T-cell (primary cell): ENCODE data around the gene OSBPL3. TPM values are rescaled to one million over a fixed set of nuclear protein-coding genes. Genes with fewer than 3 reads are reported as not detected.

Source experiments
- ATAC-seq, 4 experiments: fragments of 200-7000 bp in 3 of 4; fragments of 150-1000 bp in 1 of 4; cut with Tn5 transposase; replicated peaks in 1 of 4; 1 replicate in 3 of 4; 2 replicates in 1 of 4; pipeline ENCODE4 v1.10.0; 2021; ENCODE audit warnings: moderate library complexity in 3 of 4, mild to moderate bottlenecking in 2 of 4, moderate number of reproducible peaks in 1 of 4
- CTCF ChIA-PET, 2 donors: fragments of 300-600 bp; sonication (Branson Sonifier 250); formaldehyde crosslinking; loops; one replicate each; lab custom pipeline; 2022; ENCODE audit warnings: antibody characterized with exemption in 2 of 2; lab: Charles Lee
- POLR2A ChIA-PET, 2 donors: fragments of 300-600 bp; sonication (Branson Sonifier 250); formaldehyde crosslinking; loops; one replicate each; lab custom pipeline; 2022; ENCODE audit warnings: antibody characterized with exemption in 2 of 2; lab: Charles Lee
- DNase-seq, 35 experiments: peaks; one replicate each; pipeline versions ENCODE4 v3.0.0 to v3.0.0-alpha.2; 2013 to 2023
- H3K27ac ChIP-seq: one replicate; pipeline ENCODE4 v1.5.1; 2013; ENCODE audit warnings: low read length
- H3K27me3 ChIP-seq, 2 experiments: replicated peaks in 1 of 2; 1 replicate in 1 of 2; 2 replicates in 1 of 2; pipeline versions ENCODE4 v1.6.1 to v1.7.0; 2013; ENCODE audit warnings: low read length in 1 of 2, mixed read lengths in 1 of 2; ENCODE audit not compliant: control insufficient read depth in 2 of 2, insufficient read depth in 2 of 2; ENCODE audit errors: extremely low read depth in 1 of 2
- H3K36me3 ChIP-seq, 2 donors: 1 replicate in 1 of 2; 2 replicates in 1 of 2; pipeline versions ENCODE4 v1.6.1 to v1.7.0; 2013; ENCODE audit warnings: low read length in 1 of 2; ENCODE audit not compliant: control insufficient read depth in 2 of 2, insufficient read depth in 1 of 2; ENCODE audit errors: extremely low read depth in 1 of 2
- H3K4me1 ChIP-seq, 2 experiments: 1 replicate in 1 of 2; 2 replicates in 1 of 2; pipeline versions ENCODE4 v1.6.1 to v1.7.0; 2013; ENCODE audit warnings: low read length in 2 of 2, mixed read lengths in 1 of 2; ENCODE audit not compliant: insufficient read depth in 2 of 2, control insufficient read depth in 1 of 2; ENCODE audit errors: extremely low read depth in 1 of 2
- H3K4me3 ChIP-seq, 2 donors: 1 replicate in 1 of 2; 2 replicates in 1 of 2; pipeline versions ENCODE4 v1.5.1 to v1.7.0; 2013; ENCODE audit warnings: mild to moderate bottlenecking in 2 of 2, low read length in 1 of 2, moderate library complexity in 1 of 2; ENCODE audit not compliant: control insufficient read depth in 1 of 2; ENCODE audit errors: extremely low read depth in 1 of 2
- H3K9me3 ChIP-seq: 2 replicates; pipeline ENCODE4 v1.7.0; 2013
- H3K27ac Mint-ChIP-seq, 2 donors: one replicate each; pipeline ENCODE4 v1.8.0; 2020 to 2021; ENCODE audit warnings: mild to moderate bottlenecking in 2 of 2, mixed read lengths in 2 of 2
- H3K27me3 Mint-ChIP-seq, 2 donors: one replicate each; pipeline ENCODE4 v1.8.0; 2021 to 2022; ENCODE audit warnings: mixed read lengths in 2 of 2
- H3K36me3 Mint-ChIP-seq: one replicate; pipeline ENCODE4 v1.8.0; 2021; ENCODE audit warnings: mixed read lengths
- H3K4me1 Mint-ChIP-seq, 3 donors: one replicate each; pipeline ENCODE4 v1.8.0; 2020 to 2022; ENCODE audit warnings: mixed read lengths in 3 of 3, mild to moderate bottlenecking in 1 of 3
- H3K4me3 Mint-ChIP-seq, 3 donors: one replicate each; pipeline ENCODE4 v1.8.0; 2020 to 2022; ENCODE audit warnings: mild to moderate bottlenecking in 3 of 3, mixed read lengths in 3 of 3, moderate library complexity in 3 of 3
- H3K9me3 Mint-ChIP-seq, 3 donors: one replicate each; pipeline ENCODE4 v1.8.0; 2020 to 2022; ENCODE audit warnings: mixed read lengths in 3 of 3
- WGBS: methylation state at CpG from one replicate; pipeline ENCODE4 v1.1.5; 2013; ENCODE audit warnings: missing lambda C conversion rate; ENCODE audit not compliant: insufficient coverage; 5-methylcytosine and 5-hydroxymethylcytosine counted together
- total RNA-seq, 35 experiments: library from RNA in 6 of 35; stranded (reverse) in 6 of 35; fragments of 120-200 nt in 1 of 35; gene quantifications; one replicate each; pipeline versions ENCODE4 v1.2.1 to v1.2.4 and lab custom pipeline; 2013 to 2026

OSBPL3 gene
- total RNA-seq, 5 donors from 2014 or later (not counting 1 experiment from before 2014, with no cell fraction given) = 30.2 to 62.7 (median 54.7) TPM

GRCh38 chr7:24781106-24781505 lies 198.9 kb downstream of the OSBPL3 start:
- Mint-ChIP-seq H3K9me3 (peaks cover 0 to 15% (median 4%) of the 10 kb centered on the region in 3 donors), H3K4me1 (no peaks in the 10 kb centered on the region), H3K36me3 (peaks cover 14% of the 10 kb centered on the region), H3K27ac (no peak overlapping the region), H3K4me3 (no peak overlapping the region), H3K27me3 (no peaks in the 10 kb centered on the region)
- H3K4me3 ChIP-seq = no peak overlapping the region
- H3K4me1 ChIP-seq = no peaks in the 10 kb centered on the region
- ATAC-seq (no peak), DNase-seq (no peak)
- ChIA-PET CTCF (interaction anchor here in 1 of 2 donors (0.6 kb wide), 1 partner anchor 32 kb away, joined by 9 read pairs; no protein-coding TSS in a partner anchor), POLR2A (no interaction called here)
- H3K9me3 ChIP-seq = no peaks in the 10 kb centered on the region
- no peaks in the 10 kb centered on the region for H3K36me3 ChIP-seq
- WGBS = 83% methylated on average over 1 of the region's 4 CpGs
- H3K27ac ChIP-seq = no peak overlapping the region
- no peaks in the 10 kb centered on the region for H3K27me3 ChIP-seq

- ATAC-seq (no peak), DNase-seq (no peak)
- Histone ChIP-seq H3K27me3 (peaks cover 0 to 2% of the 10 kb centered on the region in 2 experiments), H3K36me3 (no peaks in the 10 kb centered on the region), H3K4me1 (no peaks in the 10 kb centered on the region), H3K27ac (no peak overlapping the region), H3K4me3 (no peak overlapping the region), H3K9me3 (no peaks in the 10 kb centered on the region)
- POLR2A ChIA-PET = no interaction called here
- H3K4me1 Mint-ChIP-seq = no peaks in the 10 kb centered on the region
- CTCF ChIA-PET = no interaction called here
- H3K4me3 Mint-ChIP-seq = no peak overlapping the region
- peaks cover 14% of the 10 kb centered on the region for H3K36me3 Mint-ChIP-seq
- WGBS = 85% methylated on average over 2 of the region's 2 CpGs
- H3K27me3 Mint-ChIP-seq = no peaks in the 10 kb centered on the region
- peaks cover 0 to 15% (median 4%) of the 10 kb centered on the region in 3 donors for H3K9me3 Mint-ChIP-seq
- no peak overlapping the region for H3K27ac Mint-ChIP-seq
Measured at GRCh38 chr7:24779283-24779655, 200.7 kb downstream of the OSBPL3 start.

- H3K36me3 ChIP-seq = no peaks in the 10 kb centered on the region
- Mint-ChIP-seq H3K4me3 (no peak overlapping the region), H3K4me1 (no peaks in the 10 kb centered on the region), H3K27ac (no peak overlapping the region), H3K27me3 (no peaks in the 10 kb centered on the region), H3K36me3 (peaks cover 8% of the 10 kb centered on the region), H3K9me3 (peaks cover 0 to 10% (median 4%) of the 10 kb centered on the region in 3 donors)
- no peak overlapping the region for H3K27ac ChIP-seq
- no peak for DNase-seq
- ChIA-PET POLR2A (no interaction called here), CTCF (no interaction called here)
- 83% methylated on average over 7 of the region's 9 CpGs for WGBS
- H3K4me3 ChIP-seq = no peak overlapping the region
- no peaks in the 10 kb centered on the region for H3K4me1 ChIP-seq
- ATAC-seq = no peak
- H3K27me3 ChIP-seq = peaks cover 0 to 2% of the 10 kb centered on the region in 2 experiments
- H3K9me3 ChIP-seq = no peaks in the 10 kb centered on the region
Measured at GRCh38 chr7:24778543-24779282, 201.3 kb downstream of the OSBPL3 start.

- H3K4me3 ChIP-seq = no peak overlapping the region
- H3K4me1 ChIP-seq = no peaks in the 10 kb centered on the region
- DNase-seq (no peak), ATAC-seq (no peak)
- ChIA-PET POLR2A (no interaction called here), CTCF (interaction anchor here in 1 of 2 donors (1.0 kb wide), 1 partner anchor 320 kb away, joined by 3 read pairs; no protein-coding TSS in a partner anchor)
- no peaks in the 10 kb centered on the region for H3K9me3 ChIP-seq
- whole genome bisulfite sequencing = 100% methylated on average over 1 of the region's 3 CpGs
- H3K4me1 Mint-ChIP-seq = no peaks in the 10 kb centered on the region
- H3K4me3 Mint-ChIP-seq = no peak overlapping the region
- peaks cover 2% of the 10 kb centered on the region for H3K36me3 Mint-ChIP-seq
- H3K36me3 ChIP-seq = no peaks in the 10 kb centered on the region
- peaks cover 0 to 1% (median 0%) of the 10 kb centered on the region in 3 donors for H3K9me3 Mint-ChIP-seq
- no peaks in the 10 kb centered on the region for H3K27me3 Mint-ChIP-seq
- no peak overlapping the region for H3K27ac ChIP-seq
- peaks cover 0 to 2% of the 10 kb centered on the region in 2 experiments for H3K27me3 ChIP-seq
- no peak overlapping the region for H3K27ac Mint-ChIP-seq
Measured at GRCh38 chr7:24777806-24778205, 202.2 kb downstream of the OSBPL3 start.

- POLR2A ChIA-PET = interaction anchor here in 1 of 2 donors (0.7 kb wide), 1 partner anchor 10 kb away, joined by 6 read pairs; no protein-coding TSS in a partner anchor
- H3K36me3 Mint-ChIP-seq = no peaks in the 10 kb centered on the region
- Histone ChIP-seq H3K9me3 (no peaks in the 10 kb centered on the region), H3K27me3 (peaks cover 0 to 8% of the 10 kb centered on the region in 2 experiments), H3K36me3 (no peaks in the 10 kb centered on the region), H3K4me3 (no peak overlapping the region), H3K27ac (no peak overlapping the region), H3K4me1 (no peaks in the 10 kb centered on the region)
- peaks cover 0 to 18% (median 7%) of the 10 kb centered on the region in 3 donors for H3K9me3 Mint-ChIP-seq
- no peak overlapping the region for H3K27ac Mint-ChIP-seq
- H3K27me3 Mint-ChIP-seq = peaks cover 0 to 2% of the 10 kb centered on the region in 2 donors
- no peak overlapping the region for H3K4me3 Mint-ChIP-seq
- ATAC-seq = no peak
- H3K4me1 Mint-ChIP-seq = no peaks in the 10 kb centered on the region
- no peak for DNase-seq
- CTCF ChIA-PET = no interaction called here
Measured at GRCh38 chr7:24773646-24774045, 206.3 kb downstream of the OSBPL3 start.

- H3K27ac ChIP-seq = no peak overlapping the region
- peaks cover 0 to 8% of the 10 kb centered on the region in 2 experiments for H3K27me3 ChIP-seq
- no peak overlapping the region for H3K27ac Mint-ChIP-seq
- H3K4me1 Mint-ChIP-seq = no peaks in the 10 kb centered on the region
- ChIA-PET POLR2A (no interaction called here), CTCF (interaction anchor here in 1 of 2 donors (0.6 kb wide), 1 partner anchor 1225 kb away, joined by 3 read pairs; no protein-coding TSS in a partner anchor)
- no peak overlapping the region for H3K4me3 ChIP-seq
- no peak overlapping the region for H3K4me3 Mint-ChIP-seq
- no peaks in the 10 kb centered on the region for H3K4me1 ChIP-seq
- no peaks in the 10 kb centered on the region for H3K36me3 ChIP-seq
- no peaks in the 10 kb centered on the region for H3K36me3 Mint-ChIP-seq
- ATAC-seq (no peak), DNase-seq (no peak)
- H3K27me3 Mint-ChIP-seq = peaks cover 17 to 20% of the 10 kb centered on the region in 2 donors
- H3K9me3 Mint-ChIP-seq = peaks cover 0 to 18% (median 7%) of the 10 kb centered on the region in 3 donors
- no CpG with 5 or more reads among the region's 2 CpGs for WGBS
- H3K9me3 ChIP-seq = no peaks in the 10 kb centered on the region
Measured at GRCh38 chr7:24769851-24770250, 210.1 kb downstream of the OSBPL3 start.
